Measurements from ENCODE around the gene KSR2.
"Not testable (repeated sequence)": the region's sequence is repeated elsewhere in the genome, so short reads cannot be mapped to it uniquely, and the experiment has no call there.

The KSR2 gene

DNA sequence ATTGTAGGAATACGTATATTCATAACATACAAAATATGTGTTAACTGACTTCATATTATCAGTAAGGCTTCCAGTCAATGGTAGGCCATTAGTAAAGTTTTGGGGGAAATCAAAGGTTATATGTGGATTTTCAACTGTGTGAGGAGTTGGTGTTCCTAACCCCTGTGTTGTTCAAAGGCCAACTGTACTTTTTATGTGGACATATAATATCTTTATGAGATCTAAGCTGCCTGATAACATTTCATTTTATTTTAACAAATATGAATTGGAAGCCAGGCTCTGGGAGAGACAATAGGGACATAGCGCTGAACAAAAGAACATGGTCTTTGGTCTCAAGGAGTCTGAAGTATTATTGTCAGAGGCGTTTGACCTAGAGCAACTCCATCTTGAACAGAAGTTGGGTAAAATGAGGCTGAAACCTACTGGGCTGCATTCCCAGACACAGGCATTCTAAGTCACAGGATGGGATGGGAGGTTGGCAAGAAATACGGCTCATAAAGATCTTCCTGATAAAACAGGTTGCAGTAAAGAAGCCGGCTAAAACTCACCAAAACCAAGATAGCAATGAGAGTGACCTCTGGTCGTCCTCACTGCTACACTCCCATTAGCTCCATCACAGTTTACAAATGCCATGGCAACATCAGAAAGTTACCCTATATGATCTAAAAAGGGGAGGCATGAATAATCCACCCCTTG lies 147.2 kb downstream of the KSR2 start:
- DNase-seq (ENCODE audit: low spot score), result no peak

DNA sequence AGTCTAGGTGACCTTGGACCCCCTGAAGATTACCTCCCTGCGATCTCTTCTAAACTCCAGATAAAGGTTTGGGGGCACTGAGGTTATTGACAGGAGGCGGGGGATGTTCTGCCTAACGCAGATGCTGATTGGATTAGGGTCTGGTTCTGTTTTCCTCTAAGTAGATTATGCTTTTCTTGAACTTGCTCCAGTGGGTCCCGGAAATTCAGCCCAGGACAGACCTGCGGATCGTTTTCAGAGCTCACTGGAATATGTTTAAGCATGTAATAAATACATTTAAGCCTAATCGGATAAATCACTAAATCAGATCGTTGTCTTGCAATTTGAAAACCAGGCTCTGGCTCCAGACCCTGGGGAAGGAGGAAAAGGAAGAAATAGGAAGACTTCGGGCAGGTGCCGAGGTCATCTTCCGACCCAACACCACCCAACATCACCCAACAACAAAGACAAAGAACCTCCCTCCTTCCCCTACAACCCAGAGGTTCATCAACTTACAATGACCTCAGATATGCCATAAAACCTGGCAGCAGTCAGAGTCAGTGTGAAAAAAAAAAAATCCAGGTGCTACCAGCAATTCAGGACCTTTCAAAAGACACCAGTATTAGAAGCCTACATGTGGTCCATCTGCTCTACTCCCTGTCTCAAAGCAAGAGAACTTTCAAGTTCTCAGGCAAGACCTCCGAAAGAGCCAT lies 148.4 kb downstream of the KSR2 start:
- DNase-seq (ENCODE audit: low spot score), result no peak

DNA sequence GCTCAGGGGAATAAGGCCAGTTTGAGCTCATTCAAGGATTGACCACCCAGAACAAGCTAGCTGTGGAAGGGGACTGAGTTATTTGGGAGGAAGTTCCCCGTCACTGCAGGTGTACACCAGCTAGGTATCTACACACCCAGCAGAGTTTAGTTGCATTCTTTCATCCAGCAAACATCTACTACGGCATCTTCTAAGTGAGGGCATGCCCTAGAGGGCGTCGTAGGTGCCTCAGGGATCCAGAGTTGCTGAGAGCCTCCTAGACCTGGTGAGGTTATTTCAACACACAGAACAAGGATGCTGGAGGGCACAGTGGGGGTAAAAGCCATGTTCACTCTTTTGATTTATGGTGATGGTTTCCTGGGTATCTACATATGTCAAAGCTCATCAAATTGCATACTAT lies 149.6 kb downstream of the KSR2 start:
- DNase-seq (ENCODE audit: low spot score), result no peak

DNA sequence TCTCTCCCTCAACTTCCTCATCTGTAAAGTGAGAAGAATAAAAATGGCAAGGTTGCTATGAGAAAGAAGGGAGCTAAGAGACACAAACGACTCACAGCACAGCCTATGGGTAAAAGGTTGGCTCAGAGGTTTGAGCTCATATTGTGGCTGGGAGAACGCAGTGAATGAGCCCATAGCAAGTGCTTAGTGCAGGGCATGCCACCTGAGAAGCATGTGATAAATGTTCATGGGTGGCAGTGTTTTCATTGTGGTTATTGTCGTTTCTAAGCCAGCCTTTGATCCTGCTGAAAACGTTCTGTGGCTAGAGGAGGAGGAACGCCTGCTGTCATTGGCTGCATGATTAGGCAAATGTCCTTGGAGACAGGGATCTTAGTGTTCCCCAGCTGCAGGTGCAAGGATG lies 150.4 kb downstream of the KSR2 start:
- DNase-seq (ENCODE audit: low spot score), result no peak

DNA sequence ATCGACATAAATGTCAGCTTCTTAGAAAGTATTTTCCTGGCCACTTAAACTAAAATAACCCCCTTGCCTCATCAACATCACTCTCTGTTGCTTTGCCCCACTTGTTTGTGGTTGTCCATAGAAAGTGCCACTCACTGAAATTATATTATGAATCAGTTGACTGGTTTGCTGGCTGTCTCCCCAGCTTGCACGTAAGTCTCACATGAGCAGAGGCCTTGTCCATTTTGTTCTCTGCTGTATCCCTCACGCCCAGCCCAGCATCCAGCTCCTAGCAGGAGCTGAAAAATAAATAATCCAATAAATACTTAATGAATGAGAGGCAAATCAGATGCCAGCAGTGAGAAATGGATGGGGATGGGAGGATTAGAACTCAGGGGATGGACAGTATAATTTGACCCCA lies 159.3 kb downstream of the KSR2 start:
- no peak for DNase-seq (ENCODE audit: low spot score)

DNA sequence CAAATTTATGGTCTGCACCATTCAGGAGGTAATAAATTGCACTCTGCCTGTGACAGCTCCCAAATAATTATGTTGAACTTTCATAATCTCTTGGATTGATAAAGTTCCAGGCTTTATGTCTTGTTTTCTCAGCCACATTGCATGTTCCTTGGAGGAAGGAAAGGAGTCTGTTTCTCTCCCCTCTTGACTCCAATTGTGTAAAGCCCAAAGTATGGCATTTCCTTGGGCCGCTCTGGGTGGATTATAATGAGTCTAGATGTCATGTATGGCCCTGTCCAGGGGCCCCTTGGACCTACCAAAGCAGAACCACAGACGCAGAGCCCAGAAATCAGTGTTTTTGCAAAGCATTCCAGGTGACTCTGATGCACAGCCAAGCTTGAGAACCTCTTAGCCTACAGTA lies 160.8 kb downstream of the KSR2 start:
- DNase-seq (ENCODE audit: low spot score), result no peak

DNA sequence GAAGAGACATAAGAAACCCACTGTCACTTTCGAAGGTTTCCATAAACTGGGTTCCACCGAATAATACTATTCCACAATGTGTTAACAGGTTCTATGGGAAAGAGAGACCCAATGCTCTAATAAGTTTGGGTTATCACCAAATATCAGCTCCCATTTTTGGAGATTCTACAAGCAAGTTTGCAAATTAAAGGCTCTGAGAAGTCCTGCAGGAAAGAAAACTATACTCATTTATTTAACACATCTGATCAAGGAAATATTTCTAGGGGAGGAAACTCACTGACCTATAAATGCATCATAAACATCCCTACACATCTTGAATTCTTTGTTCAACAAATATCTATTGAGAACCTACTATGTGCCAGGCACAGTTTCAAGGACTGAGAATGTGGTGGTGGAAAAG lies 161.4 kb downstream of the KSR2 start:
- no peak for DNase-seq (ENCODE audit: low spot score)

DNA sequence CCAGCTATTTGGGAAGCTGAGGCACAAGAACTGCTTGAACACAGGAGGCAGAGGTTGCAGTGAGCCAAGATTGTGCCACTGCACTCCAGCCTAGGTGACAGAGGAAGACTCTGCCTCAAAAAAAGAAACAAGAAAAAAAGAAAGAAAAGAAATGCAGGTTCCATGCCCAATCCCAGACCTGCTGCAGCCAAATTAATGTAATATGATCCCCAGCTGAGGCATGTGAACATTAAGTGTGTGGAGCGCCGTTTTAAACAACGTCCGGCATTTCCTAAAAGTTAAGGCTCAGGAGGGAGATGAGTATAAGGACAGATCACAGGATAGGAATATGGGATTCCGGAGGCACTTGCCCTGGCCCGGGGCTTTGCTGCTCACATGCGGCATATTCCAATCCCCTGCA lies 162.9 kb downstream of the KSR2 start:
- DNase-seq (ENCODE audit: low spot score), result no peak

DNA sequence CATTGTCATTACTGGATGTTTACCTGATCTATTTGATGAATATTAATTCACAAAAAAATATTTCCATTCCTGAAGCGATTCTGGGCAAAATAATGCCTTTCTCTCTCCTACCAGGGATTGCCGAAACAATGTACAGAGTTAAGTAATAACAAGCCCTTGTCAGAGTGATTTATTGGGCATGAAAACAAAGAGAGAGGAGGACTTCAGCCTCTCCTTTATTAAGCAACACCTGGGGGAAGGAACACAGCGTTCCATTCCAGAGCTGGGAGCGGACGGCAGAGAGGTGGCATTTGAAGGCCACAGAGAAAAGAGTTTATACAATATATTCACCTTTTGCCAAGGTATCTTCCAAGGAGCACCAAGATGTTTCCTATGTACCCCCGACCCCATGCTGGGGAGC lies 165.8 kb downstream of the KSR2 start:
- no peak for DNase-seq (ENCODE audit: low spot score)

DNA sequence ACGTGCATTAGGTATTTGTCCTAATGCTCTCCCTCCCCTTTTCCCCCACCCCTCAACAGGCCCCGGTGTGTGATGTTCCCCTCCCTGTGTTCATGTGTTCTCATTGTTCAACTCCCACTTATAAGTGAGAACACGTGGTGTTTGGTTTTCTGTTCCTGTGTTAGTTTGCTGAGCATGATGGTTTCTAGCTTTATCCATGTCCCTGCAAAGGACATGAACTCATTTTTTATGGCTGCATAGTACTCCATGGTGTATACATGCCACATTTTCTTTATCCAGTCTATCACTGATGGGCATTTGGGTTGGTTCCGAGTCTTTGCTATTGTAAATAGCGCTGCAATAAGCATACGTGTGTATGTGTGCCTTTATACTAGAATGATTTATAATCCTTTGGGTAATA lies 168.1 kb downstream of the KSR2 start:
- DNase-seq (ENCODE audit: low spot score), result not testable (repeated sequence)

DNA sequence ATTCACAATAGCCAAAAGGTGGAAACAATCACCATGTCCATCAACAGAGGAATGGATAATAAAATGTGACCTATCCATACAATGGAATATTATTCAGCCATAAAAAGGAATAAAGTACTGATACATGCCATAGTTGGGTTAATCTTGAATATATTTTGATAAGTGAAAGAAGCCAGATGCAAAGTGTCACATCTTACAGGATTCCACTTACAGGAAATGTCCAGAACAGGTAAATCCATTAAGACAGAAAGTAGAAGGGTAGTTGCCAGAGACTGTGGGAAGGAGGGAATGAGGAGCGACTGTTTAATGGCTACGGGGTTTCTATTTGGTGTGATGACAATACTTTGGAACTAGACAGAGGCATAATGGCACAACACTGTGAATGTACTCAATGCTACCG lies 171.6 kb downstream of the KSR2 start:
- DNase-seq (ENCODE audit: low spot score), result no peak

DNA sequence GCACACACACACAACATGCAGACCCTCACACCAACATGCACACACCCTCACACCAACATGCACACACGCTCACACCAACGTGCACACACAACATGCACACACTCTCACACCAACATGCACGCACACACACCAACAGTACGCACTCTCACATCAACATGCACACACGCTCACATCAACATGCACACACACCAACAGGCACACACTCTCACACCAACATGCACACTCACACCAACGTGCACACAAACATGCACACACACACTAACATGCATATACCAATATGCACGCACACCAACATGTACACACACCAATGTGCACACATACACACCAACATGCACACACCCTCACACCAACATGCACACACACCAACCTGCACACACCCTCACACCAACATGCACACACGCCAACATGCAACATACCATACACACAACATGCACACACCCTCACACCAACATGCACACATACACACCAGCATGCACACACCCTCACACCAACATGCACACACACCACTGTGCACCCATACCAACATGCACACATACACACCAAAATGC lies 175.8 kb downstream of the KSR2 start:
- no peak for DNase-seq (ENCODE audit: low spot score)

DNA sequence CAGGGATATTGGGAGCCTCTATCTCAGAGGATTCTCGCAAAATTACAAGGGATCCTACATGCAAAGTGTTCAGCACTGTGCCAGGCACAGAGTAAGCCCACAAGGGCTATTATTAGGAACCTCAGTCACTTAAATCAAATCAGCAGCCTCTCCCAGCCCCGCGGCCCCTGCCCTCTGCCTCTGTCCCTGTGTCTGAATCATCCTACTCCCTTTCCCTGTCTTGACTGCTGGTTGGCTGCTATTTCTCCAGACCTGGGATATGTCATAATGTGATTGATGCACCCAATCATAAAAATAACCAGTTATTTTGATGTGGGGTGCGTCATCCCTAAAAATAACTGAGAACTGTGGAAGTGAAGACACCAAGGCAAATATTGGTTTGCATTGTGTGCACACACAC lies 176.3 kb downstream of the KSR2 start:
- DNase-seq (ENCODE audit: low spot score), result no peak

DNA sequence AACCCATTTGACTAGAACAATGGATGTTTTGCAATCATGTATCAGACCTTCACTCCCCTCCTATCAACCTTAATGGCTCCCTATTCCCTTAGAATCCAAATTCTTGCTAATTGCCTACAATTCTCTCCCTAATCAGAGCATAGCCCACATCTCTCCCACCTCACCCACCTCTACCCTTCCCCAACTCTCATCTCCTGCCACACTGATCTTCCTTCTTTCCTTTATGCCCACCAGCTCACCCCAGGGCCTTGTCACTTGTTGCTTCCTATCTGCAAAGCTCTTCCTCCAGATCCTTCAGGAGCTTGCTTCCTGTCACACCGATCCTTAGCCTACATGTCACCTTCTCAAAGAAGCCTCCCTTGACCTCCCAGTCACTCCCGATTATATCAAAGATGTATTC lies 177.8 kb downstream of the KSR2 start:
- DNase-seq (ENCODE audit: low spot score), result no peak

DNA sequence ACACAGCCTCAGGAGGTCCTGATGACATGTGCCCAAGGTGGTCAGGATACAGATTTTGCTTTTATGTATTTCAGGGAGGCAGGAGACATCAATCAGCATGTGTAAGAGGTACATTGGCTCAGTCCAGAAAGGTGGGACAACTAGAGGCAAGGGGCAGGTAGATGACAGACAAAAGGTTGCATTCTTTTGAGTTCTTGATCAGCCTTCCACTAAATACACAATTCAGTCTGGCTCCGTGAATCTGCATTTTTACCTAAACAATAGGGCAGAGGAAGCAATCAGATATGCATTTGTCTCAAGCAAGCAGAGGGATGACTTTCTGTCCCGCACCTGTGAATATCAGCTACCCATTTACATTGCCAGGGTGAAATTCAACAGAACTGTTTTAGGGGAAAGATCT lies 178.6 kb downstream of the KSR2 start:
- no peak for DNase-seq (ENCODE audit: low spot score)

DNA sequence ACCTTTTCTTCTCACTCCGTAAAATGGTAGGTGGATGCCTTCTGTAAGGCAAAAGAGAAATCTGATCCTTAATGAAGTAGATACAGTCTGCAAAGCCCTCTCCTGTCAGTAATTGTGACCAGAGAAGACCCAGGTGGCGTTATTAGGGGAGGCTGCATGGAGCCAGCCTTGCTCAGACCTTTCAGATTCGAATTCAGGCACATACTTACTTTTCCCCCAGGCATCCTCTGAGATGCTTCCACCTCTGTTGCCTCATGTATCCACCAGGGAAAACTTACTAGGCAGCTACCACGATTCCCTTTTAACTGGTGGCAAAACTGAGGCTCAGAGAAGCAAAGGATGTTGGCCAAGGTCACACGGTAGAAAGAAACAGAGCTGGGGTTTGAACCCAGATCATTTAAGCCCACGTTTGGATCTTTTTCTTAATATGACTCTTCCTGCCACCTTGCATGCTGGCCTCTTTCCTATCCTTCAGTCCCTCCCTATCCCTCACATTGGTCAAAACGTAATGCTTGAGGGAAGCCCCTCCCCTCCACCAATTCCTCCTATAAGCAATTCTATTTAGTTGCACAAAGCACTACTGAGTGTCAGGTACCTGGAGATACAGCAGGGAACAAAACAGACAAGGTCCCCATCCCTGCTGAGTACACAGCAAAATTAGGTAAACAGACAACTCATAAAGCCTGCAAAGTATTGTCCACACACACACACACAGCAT lies 179.4 kb downstream of the KSR2 start:
- no peak for DNase-seq (ENCODE audit: low spot score)

DNA sequence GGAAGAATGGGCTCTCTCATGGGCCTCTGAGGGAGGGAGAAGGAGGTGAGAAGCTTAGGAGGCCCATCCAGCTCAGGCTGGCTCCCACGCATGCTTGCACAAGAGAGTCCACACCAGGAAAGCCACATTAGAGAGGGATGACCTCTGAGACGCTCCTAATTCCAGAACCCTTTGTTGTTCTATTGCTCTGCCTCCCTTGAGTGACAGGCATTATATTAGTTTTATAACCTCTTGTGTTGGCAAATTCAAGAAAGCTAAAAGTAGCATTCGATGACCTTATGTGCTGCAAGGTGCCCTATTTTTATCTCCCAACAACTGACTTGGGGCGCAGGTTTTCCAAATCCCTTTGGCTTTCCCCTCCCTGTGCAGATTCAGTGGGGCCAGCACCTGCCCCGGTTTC lies 190.1 kb downstream of the KSR2 start:
- DNase-seq (ENCODE audit: low spot score), result no peak

DNA sequence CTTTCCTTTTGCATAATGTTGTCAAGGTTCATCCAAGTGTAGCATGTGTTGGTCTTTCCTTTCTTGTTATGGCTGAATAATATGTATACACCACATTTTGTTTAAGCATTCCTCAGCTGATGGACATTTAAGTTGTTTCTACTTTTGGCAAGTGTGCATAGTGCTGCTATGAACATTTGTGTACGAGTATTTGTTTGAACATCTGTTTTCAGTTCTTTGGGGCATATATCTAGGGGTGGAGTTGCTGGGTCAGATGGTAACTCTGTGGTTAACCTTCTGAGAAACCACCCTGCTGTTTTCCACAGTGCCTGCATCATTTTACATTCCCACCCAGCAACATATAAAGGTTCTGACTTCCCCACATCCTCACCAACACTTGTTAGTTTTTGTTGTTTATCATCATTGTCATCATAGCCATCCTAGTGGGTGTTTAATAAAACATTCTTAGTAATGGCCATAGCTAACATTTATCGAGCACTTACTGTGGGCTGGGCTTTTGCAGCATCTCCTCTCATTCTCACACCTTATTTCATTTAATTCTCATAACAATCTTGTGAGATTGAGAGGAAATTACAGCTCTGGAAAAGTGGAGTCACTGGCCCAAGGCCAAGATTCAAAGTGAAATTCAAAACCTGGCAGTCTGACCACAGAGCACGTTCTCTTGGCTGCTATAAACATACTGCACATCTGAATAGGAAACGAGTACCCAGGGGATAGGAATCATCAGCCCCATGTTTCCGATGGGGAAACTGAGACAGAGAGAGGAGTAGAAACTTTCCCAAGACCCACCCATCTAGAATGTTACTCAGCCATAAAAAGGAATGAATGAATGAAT lies 193.6 kb downstream of the KSR2 start:
- no peak for DNase-seq (ENCODE audit: low spot score)

DNA sequence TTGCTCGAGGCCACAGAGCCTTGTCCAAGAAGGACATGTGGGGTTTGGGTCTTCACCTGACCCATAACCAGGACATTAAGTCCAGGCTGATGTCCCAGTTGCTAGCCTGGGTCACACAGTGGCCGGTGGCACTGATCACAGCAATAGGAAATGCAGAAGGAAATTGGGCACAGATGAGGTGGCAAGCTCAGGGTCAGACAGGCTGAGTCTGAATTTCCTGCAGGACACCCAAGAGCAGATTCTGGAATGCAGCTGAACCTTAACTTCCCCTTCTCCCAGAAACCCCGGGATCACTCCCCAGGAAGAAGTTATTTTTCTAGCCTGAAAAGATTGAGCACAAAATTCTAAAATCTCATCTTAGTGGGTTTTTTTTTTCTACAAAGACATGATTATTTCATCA lies 199.9 kb downstream of the KSR2 start:
- DNase-seq (ENCODE audit: low spot score), result no peak

DNA sequence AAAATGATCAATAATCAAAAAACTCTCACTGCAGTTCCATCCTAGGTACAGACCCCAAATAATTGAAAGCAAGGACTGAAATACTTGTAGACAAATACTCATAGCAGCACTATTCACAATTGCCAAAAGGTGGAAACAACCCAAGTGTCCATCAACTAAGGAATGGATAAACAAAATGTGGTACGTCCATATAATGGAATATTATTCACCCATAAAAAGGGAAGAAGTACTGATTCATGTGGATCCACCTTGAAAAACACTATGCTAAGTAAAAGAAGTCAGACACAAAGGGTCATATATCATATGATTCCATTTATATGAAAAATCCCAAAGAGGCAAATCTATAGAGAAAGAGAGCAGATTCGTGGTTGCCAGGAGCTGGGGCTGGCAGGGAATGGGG lies 202.8 kb downstream of the KSR2 start:
- no peak for DNase-seq (ENCODE audit: low spot score)

DNA sequence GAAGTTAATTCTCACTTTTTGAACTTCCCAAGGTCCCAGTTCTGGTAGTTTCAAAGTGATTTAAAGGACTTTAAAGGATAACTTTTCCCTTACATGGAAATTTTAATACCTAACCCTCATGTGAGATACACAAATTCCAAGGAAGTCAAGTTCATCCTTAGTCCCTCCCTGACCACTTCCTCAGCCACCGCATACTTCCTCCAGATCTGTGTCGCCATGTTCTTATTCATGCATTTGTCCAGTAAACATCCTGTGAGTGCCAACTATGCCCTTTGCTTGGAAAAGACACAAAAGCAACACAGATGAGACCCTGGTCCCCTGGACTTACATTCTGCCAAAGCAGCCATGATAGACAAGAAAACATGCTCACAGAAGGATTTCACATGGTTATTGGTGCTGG lies 206.6 kb downstream of the KSR2 start:
- no peak for DNase-seq (ENCODE audit: low spot score)

DNA sequence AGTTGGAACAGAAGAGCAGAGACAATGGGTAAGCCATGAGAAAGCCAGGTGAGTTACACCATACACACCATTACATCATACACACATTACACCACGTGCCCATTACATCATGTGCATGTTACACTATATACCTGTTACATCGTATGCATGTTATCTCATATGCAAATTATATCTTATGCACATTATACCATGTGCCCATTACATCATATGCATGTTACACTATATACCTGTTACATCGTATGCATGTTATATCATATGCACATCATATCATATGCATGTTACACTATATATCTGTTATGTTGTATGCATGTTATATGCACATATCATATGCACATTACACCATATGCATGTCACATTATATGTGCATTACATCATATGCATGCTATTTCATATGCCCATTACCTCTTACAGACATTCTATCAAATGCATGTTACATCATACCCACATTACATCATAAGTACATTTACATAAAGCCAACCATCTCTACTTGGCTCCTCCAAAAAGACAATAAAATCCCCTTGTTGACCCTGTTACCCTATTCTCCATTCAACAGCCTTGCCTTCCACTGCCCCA lies 207.2 kb downstream of the KSR2 start:
- no peak for DNase-seq (ENCODE audit: low spot score)
